ENCODE data around the gene OR4D1. TPM values are rescaled to one million over a fixed set of nuclear protein-coding genes. Genes with fewer than 3 reads are reported as not detected.

OR4D1 gene
- total RNA-seq, 1 experiment from 2014 or later: not detected

DNA sequence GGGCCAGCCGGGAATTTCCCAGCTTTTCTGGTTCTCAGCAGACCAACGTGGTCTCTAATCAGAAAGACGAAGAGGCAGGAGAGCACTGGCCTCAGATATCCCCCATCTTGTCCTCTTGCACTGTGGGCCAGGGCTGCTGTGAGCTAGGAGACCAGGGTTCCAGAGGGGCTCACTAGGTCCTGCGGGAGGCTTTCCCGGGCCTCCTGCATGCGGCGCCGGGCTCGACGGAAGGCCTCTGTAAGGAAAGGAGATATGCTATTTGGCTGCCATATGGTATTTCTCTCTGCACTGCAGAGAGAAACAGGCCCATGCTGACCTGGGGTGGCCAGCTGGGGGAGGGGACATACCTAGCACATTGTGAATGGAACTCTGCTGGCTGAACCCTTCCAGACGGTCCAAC is 57.8 kb downstream of the OR4D1 start:
- Histone ChIP-seq H3K4me1 (peaks cover 18% of the 10 kb centered on the region), H3K36me3 (ENCODE audit: control insufficient read depth, insufficient read depth, low read length) (peaks cover 2% of the 10 kb centered on the region; the same call in 1 of the 2 replicates), H3K27me3 (replicated peaks; ENCODE audit: control insufficient read depth, insufficient read depth, low read length) (no peaks in the 10 kb centered on the region), H3K9me3 (no peaks in the 10 kb centered on the region), H3K4me3 (ENCODE audit: low read depth, low read length) (no peak overlapping the region)
- Mint-ChIP-seq H3K27me3 (ENCODE audit: insufficient read depth, unreplicated experiment) (no peaks in the 10 kb centered on the region), H3K27ac (ENCODE audit: unreplicated experiment) (no peak overlapping the region), H3K9me3 (ENCODE audit: unreplicated experiment) (no peaks in the 10 kb centered on the region), H3K36me3 (ENCODE audit: insufficient read depth, unreplicated experiment) (no peaks in the 10 kb centered on the region), H3K4me1 (ENCODE audit: low read depth, unreplicated experiment) (peaks cover 18% of the 10 kb centered on the region), H3K4me3 (ENCODE audit: unreplicated experiment) (no peak overlapping the region)
- intact Hi-C loops (cut with micrococcal nuclease; ENCODE audit: unreplicated experiment): no loop called here
- no TSS peak for BruUV-seq (replicated peaks)
- ChIA-PET CTCF (interaction anchor here (0.5 kb wide), 1 partner anchor 414 kb away, joined by 6 read pairs; no protein-coding TSS in a partner anchor), POLR2A (interaction anchor here (0.6 kb wide), 1 partner anchor 13 kb away, joined by 4 read pairs; the partner anchor contains the start of gene MKS1)
- no peak for DNase-seq
- no peak for TF ChIP-seq CTCF (IDR thresholded peaks at IDR 0.05; ENCODE audit: insufficient read depth in 1 of 2, low read depth in 1 of 2, low read length in 1 of 2, severe bottlenecking in 1 of 2, unreplicated experiment in 1 of 2)

GRCh38 chr17:58207451-58207850 is 59.3 kb downstream of the OR4D1 start:
- CTCF ChIA-PET: no interaction called here
- H3K36me3 ChIP-seq (ENCODE audit: control insufficient read depth, insufficient read depth, low read length): peaks cover 2% of the 10 kb centered on the region; the same call in 1 of the 2 replicates
- BruUV-seq (replicated peaks): no TSS peak
- no peaks in the 10 kb centered on the region for H3K27me3 ChIP-seq (replicated peaks; ENCODE audit: control insufficient read depth, insufficient read depth, low read length)
- DNase-seq: no peak
- H3K9me3 ChIP-seq: no peaks in the 10 kb centered on the region
- H3K27me3 Mint-ChIP-seq (ENCODE audit: insufficient read depth, unreplicated experiment): no peaks in the 10 kb centered on the region
- H3K4me1 ChIP-seq: peaks cover 18% of the 10 kb centered on the region
- H3K4me1 Mint-ChIP-seq (ENCODE audit: low read depth, unreplicated experiment): peaks cover 10% of the 10 kb centered on the region
- no peak overlapping the region for H3K4me3 ChIP-seq (ENCODE audit: low read depth, low read length)
- POLR2A ChIA-PET: no interaction called here
- TF ChIP-seq CTCF (IDR thresholded peaks at IDR 0.05; ENCODE audit: insufficient read depth in 1 of 2, low read depth in 1 of 2, low read length in 1 of 2, severe bottlenecking in 1 of 2, unreplicated experiment in 1 of 2): no peak
- no peak overlapping the region for H3K4me3 Mint-ChIP-seq (ENCODE audit: unreplicated experiment)
- no peaks in the 10 kb centered on the region for H3K36me3 Mint-ChIP-seq (ENCODE audit: insufficient read depth, unreplicated experiment)
- intact Hi-C loops (cut with micrococcal nuclease; ENCODE audit: unreplicated experiment): no loop called here
- no peak overlapping the region for H3K27ac Mint-ChIP-seq (ENCODE audit: unreplicated experiment)
- H3K9me3 Mint-ChIP-seq (ENCODE audit: unreplicated experiment): no peaks in the 10 kb centered on the region

DNA sequence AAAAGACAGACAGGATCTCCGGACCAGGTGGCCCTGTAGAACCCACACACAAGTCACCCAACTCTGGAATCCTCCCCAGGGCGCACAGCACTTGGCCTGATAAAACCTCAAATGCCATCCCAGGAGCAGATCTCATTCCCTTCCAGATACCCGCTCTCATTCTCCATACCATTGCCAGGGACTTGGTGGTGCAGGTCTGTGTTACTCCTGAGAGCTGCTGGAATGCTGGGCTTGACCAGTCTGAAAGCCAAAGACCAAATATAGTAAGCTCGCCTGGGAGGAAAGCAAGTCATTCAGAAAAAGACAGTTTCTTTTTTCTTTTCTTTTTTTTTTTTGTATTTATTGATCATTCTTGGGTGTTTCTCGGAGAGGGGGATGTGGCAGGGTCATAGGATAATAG is 60.2 kb downstream of the OR4D1 start:
- ChIA-PET POLR2A (no interaction called here), CTCF (no interaction called here)
- DNase-seq: no peak
- intact Hi-C loops (cut with micrococcal nuclease; ENCODE audit: unreplicated experiment): no loop called here
- Mint-ChIP-seq H3K27ac (ENCODE audit: unreplicated experiment) (peak overlapping the region; percentile 60), H3K27me3 (ENCODE audit: insufficient read depth, unreplicated experiment) (no peaks in the 10 kb centered on the region), H3K4me3 (ENCODE audit: unreplicated experiment) (no peak overlapping the region), H3K36me3 (ENCODE audit: insufficient read depth, unreplicated experiment) (no peaks in the 10 kb centered on the region), H3K4me1 (ENCODE audit: low read depth, unreplicated experiment) (peaks cover 10% of the 10 kb centered on the region), H3K9me3 (ENCODE audit: unreplicated experiment) (no peaks in the 10 kb centered on the region)
- BruUV-seq (replicated peaks): TSS peak; percentile 8
- no peaks in the 10 kb centered on the region for H3K9me3 ChIP-seq
- H3K4me1 ChIP-seq: peaks cover 18% of the 10 kb centered on the region
- H3K27me3 ChIP-seq (replicated peaks; ENCODE audit: control insufficient read depth, insufficient read depth, low read length): no peaks in the 10 kb centered on the region
- TF ChIP-seq CTCF (IDR thresholded peaks at IDR 0.05; ENCODE audit: insufficient read depth in 1 of 2, low read depth in 1 of 2, low read length in 1 of 2, severe bottlenecking in 1 of 2, unreplicated experiment in 1 of 2): no peak
- H3K36me3 ChIP-seq (ENCODE audit: control insufficient read depth, insufficient read depth, low read length): peaks cover 2% of the 10 kb centered on the region; the same call in 1 of the 2 replicates
- H3K4me3 ChIP-seq (ENCODE audit: low read depth, low read length): no peak overlapping the region

Other genes with a start within 250 kb of the OR4D1 start
- gene CUEDC1, start 193.0 kb upstream of the OR4D1 start, total RNA-seq (2022): 27.5 TPM in 2 replicates
- gene VEZF1, start 160.1 kb upstream of the OR4D1 start, total RNA-seq (2022): 52.1 and 54.9 TPM in 2 replicates
- gene SRSF1, start 141.1 kb upstream of the OR4D1 start, total RNA-seq (2022): 308 and 325 TPM in 2 replicates
- 67.8 and 80.6 TPM in 2 replicates for gene DYNLL2, start 65.0 kb upstream of the OR4D1 start, total RNA-seq (2022)
- gene OR4D2, start 18.6 kb downstream of the OR4D1 start, total RNA-seq (2022): not detected in 2 replicates
- not detected in 2 replicates for gene EPX, start 44.3 kb downstream of the OR4D1 start, total RNA-seq (2022)
- gene MKS1, start 70.9 kb downstream of the OR4D1 start, total RNA-seq (2022): 25.5 and 28.6 TPM in 2 replicates
- gene LPO, start 90.2 kb downstream of the OR4D1 start, total RNA-seq (2022): 0.23 and 0.54 TPM in 2 replicates
- 0.23 TPM in 1 of 2 replicates, not detected in the other for gene MPO, start 132.6 kb downstream of the OR4D1 start, total RNA-seq (2022)
- 6.0 and 7.4 TPM in 2 replicates for gene TSPOAP1, start 180.4 kb downstream of the OR4D1 start, total RNA-seq (2022)
- gene SUPT4H1, start 203.8 kb downstream of the OR4D1 start, total RNA-seq (2022): 70.9 and 71.4 TPM in 2 replicates

All from Caco-2 (cell line).